Upper lobe of left lung (tissue), 6 donors: ENCODE data around the gene TMEM164. TPM values are rescaled to one million over a fixed set of nuclear protein-coding genes. Genes with fewer than 3 reads are reported as not detected.

Experiments
- ATAC-seq, 2 donors: fragments of 200-7000 bp; cut with Tn5 transposase; one replicate each; pipeline ENCODE4 v1.9.1; 2022; ENCODE audit warnings: mild to moderate bottlenecking in 2 of 2, moderate library complexity in 2 of 2; ENCODE audit not compliant: low FRiP score in 2 of 2
- DNase-seq, 2 donors: peaks; one replicate each; pipeline ENCODE4 v3.0.0-alpha.2; 2019 to 2020
- H3K27ac ChIP-seq, 4 donors: fragments of 200-600 bp; sonication (generic); one replicate each; pipeline ENCODE4 v1.5.1; 2016 to 2019
- H3K27me3 ChIP-seq, 4 donors: fragments of 200-600 bp; sonication (generic); one replicate each; pipeline ENCODE4 v1.5.1; 2017 to 2019
- H3K36me3 ChIP-seq, 4 donors: fragments of 200-600 bp; sonication (generic); one replicate each; pipeline ENCODE4 v1.5.1; 2016 to 2019
- H3K4me1 ChIP-seq, 4 donors: fragments of 200-600 bp; sonication (generic); one replicate each; pipeline ENCODE4 v1.5.1; 2018 to 2019
- H3K4me3 ChIP-seq, 4 donors: fragments of 200-600 bp; sonication (generic); one replicate each; pipeline ENCODE4 v1.5.1; 2017 to 2019; ENCODE audit warnings: mild to moderate bottlenecking in 2 of 4, moderate library complexity in 1 of 4
- H3K9me3 ChIP-seq, 4 donors: fragments of 200-600 bp; sonication (generic); one replicate each; pipeline ENCODE4 v1.5.1; 2018 to 2019
- CTCF ChIP-seq, 6 experiments: fragments of 450-650 bp in 4 of 6; fragments of 200-600 bp in 2 of 6; sonication (generic) in 2 of 6; IDR thresholded peaks; one replicate each; pipeline ENCODE4 v1.5.1; 2016 to 2019; ENCODE audit warnings: antibody characterized with exemption in 6 of 6
- EP300 ChIP-seq, 4 donors: sonication (generic); formaldehyde crosslinking; IDR thresholded peaks; one replicate each; pipeline ENCODE4 v1.5.1; 2017; ENCODE audit warnings: antibody characterized with exemption in 4 of 4, control low read depth in 2 of 4
- POLR2A ChIP-seq, 4 donors: fragments of 450-650 bp; IDR thresholded peaks; one replicate each; pipeline ENCODE4 v1.5.1; 2016 to 2017; ENCODE audit warnings: antibody characterized with exemption in 4 of 4, mild to moderate bottlenecking in 2 of 4
- POLR2AphosphoS5 ChIP-seq, 2 donors: sonication (generic); formaldehyde crosslinking; IDR thresholded peaks; one replicate each; pipeline ENCODE4 v1.5.1; 2017; ENCODE audit warnings: antibody characterized with exemption in 2 of 2
- WGBS, 2 donors: methylation state at CpG; one replicate each; pipeline ENCODE4 v1.1.5; 2017 to 2018; 5-methylcytosine and 5-hydroxymethylcytosine counted together
- total RNA-seq, 6 donors: library from RNA; depleted of rRNA in 4 of 6; stranded (reverse); fragments of >200 nt in 4 of 6; gene quantifications; one replicate each; pipeline versions ENCODE4 v1.1.0 to v1.2.1, GENCODE V29; 2016 to 2021
- donor health status: DM: no; HTN: no; CAD: no; lungs with moderate emphysema.
- donor health status: DM: no; HTN: yes; CAD: no; lungs with severe emphysema.

Gene TMEM164
- total RNA-seq, 6 donors from 2014 or later, result 41.8 to 115 (median 61.8) TPM

- Histone ChIP-seq H3K27ac (no peak overlapping the region), H3K4me1 (peaks cover 0 to 3% (median 0%) of the 10 kb centered on the region in 4 donors), H3K36me3 (no peaks in the 10 kb centered on the region), H3K4me3 (no peak overlapping the region), H3K9me3 (no peaks in the 10 kb centered on the region), H3K27me3 (no peaks in the 10 kb centered on the region)
- ATAC-seq (no peak), DNase-seq (no peak)
- WGBS, 2 donors, result 57 to 64% methylated on average over 2 of the region's 2 CpGs
- TF ChIP-seq CTCF (IDR thresholded peaks at IDR 0.05) (no peak), EP300 (IDR thresholded peaks at IDR 0.05) (no peak), POLR2A (IDR thresholded peaks at IDR 0.05) (no peak), POLR2AphosphoS5 (IDR thresholded peaks at IDR 0.05) (no peak)
These were observed 215.7 kb downstream of the TMEM164 start for GRCh38 chrX:110218591-110218990.

- ATAC-seq, result no peak
- DNase-seq, result no peak
- TF ChIP-seq POLR2A (IDR thresholded peaks at IDR 0.05) (no peak), EP300 (IDR thresholded peaks at IDR 0.05) (no peak), CTCF (IDR thresholded peaks at IDR 0.05) (no peak), POLR2AphosphoS5 (IDR thresholded peaks at IDR 0.05) (no peak)
- no peaks in the 10 kb centered on the region for H3K27me3 ChIP-seq
- no peaks in the 10 kb centered on the region for H3K9me3 ChIP-seq
- H3K4me3 ChIP-seq, result no peak overlapping the region
- no peak overlapping the region for H3K27ac ChIP-seq
- 35 to 79% methylated on average over 1 of the region's 1 CpG for WGBS, 2 donors
- peaks cover 0 to 3% (median 0%) of the 10 kb centered on the region in 4 donors for H3K4me1 ChIP-seq
- H3K36me3 ChIP-seq, result no peaks in the 10 kb centered on the region
These were observed 217.0 kb downstream of the TMEM164 start for GRCh38 chrX:110219920-110220319.

GRCh38 chrX:110222497-110223257 lies 219.8 kb downstream of the TMEM164 start:
- Histone ChIP-seq H3K4me3 (no peak overlapping the region), H3K9me3 (no peaks in the 10 kb centered on the region), H3K27me3 (no peaks in the 10 kb centered on the region), H3K36me3 (no peaks in the 10 kb centered on the region), H3K4me1 (peaks cover 0 to 1% (median 0%) of the 10 kb centered on the region in 4 donors), H3K27ac (no peak overlapping the region)
- TF ChIP-seq EP300 (IDR thresholded peaks at IDR 0.05), result no peak
- no peak for TF ChIP-seq POLR2AphosphoS5 (IDR thresholded peaks at IDR 0.05)
- TF ChIP-seq CTCF (IDR thresholded peaks at IDR 0.05), result no peak
- no peak for TF ChIP-seq POLR2A (IDR thresholded peaks at IDR 0.05)
- DNase-seq, result no peak
- WGBS, 2 donors, result 88 to 96% methylated on average over 1 to 2 of the region's 2 CpGs
- ATAC-seq, result no peak

GRCh38 chrX:110224926-110225617 lies 222.2 kb downstream of the TMEM164 start:
- Histone ChIP-seq H3K9me3 (no peaks in the 10 kb centered on the region), H3K27ac (no peak overlapping the region), H3K4me1 (no peaks in the 10 kb centered on the region), H3K4me3 (no peak overlapping the region), H3K36me3 (no peaks in the 10 kb centered on the region), H3K27me3 (no peaks in the 10 kb centered on the region)
- DNase-seq, result no peak
- ATAC-seq, result no peak
- TF ChIP-seq POLR2A (IDR thresholded peaks at IDR 0.05) (no peak), POLR2AphosphoS5 (IDR thresholded peaks at IDR 0.05) (no peak)
- 35 to 56% methylated on average over 3 of the region's 3 CpGs for WGBS, 2 donors

- Histone ChIP-seq H3K9me3 (peaks cover 0 to 4% (median 0%) of the 10 kb centered on the region in 4 donors), H3K4me1 (no peaks in the 10 kb centered on the region), H3K27me3 (no peaks in the 10 kb centered on the region), H3K36me3 (no peaks in the 10 kb centered on the region), H3K27ac (no peak overlapping the region), H3K4me3 (no peak overlapping the region)
- DNase-seq (no peak), ATAC-seq (no peak)
- TF ChIP-seq POLR2AphosphoS5 (IDR thresholded peaks at IDR 0.05), result no peak
- TF ChIP-seq POLR2A (IDR thresholded peaks at IDR 0.05), result no peak
- TF ChIP-seq EP300 (IDR thresholded peaks at IDR 0.05), result no peak
- TF ChIP-seq CTCF (IDR thresholded peaks at IDR 0.05), result no peak
- 78 to 87% methylated on average over 2 of the region's 2 CpGs for WGBS, 2 donors
These were observed 224.0 kb downstream of the TMEM164 start for GRCh38 chrX:110226931-110227330.
